D721Med (cell line): ENCODE data around the gene LTBP2.

Experiments used
- DNase-seq: peaks from one replicate; pipeline ENCODE4 v3.0.0; 2011; ENCODE audit warnings: low spot score; ENCODE audit not compliant: insufficient read length
- FAIRE-seq: peaks from 2 replicates; lab custom pipeline; 2011; peaks lifted over from hg19 to GRCh38; lab: Jason Lieb, UNC
- TF ChIP-seq, protein P1 (sequence below): IDR thresholded peaks from 2 replicates; pipeline ENCODE4 v1.5.1; 2012; ENCODE audit warnings: mild to moderate bottlenecking, control low read depth; ENCODE audit not compliant: insufficient read depth; ENCODE audit errors: missing control alignments

Gene LTBP2

GRCh38 chr14:74618078-74618952, 6.3 kb upstream of the LTBP2 start:
- TF ChIP-seq, protein P1, sequence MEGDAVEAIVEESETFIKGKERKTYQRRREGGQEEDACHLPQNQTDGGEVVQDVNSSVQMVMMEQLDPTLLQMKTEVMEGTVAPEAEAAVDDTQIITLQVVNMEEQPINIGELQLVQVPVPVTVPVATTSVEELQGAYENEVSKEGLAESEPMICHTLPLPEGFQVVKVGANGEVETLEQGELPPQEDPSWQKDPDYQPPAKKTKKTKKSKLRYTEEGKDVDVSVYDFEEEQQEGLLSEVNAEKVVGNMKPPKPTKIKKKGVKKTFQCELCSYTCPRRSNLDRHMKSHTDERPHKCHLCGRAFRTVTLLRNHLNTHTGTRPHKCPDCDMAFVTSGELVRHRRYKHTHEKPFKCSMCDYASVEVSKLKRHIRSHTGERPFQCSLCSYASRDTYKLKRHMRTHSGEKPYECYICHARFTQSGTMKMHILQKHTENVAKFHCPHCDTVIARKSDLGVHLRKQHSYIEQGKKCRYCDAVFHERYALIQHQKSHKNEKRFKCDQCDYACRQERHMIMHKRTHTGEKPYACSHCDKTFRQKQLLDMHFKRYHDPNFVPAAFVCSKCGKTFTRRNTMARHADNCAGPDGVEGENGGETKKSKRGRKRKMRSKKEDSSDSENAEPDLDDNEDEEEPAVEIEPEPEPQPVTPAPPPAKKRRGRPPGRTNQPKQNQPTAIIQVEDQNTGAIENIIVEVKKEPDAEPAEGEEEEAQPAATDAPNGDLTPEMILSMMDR: no peak
- no peak for FAIRE-seq
- no peak for DNase-seq

GRCh38 chr14:74616996-74617700, 5.1 kb upstream of the LTBP2 start:
- DNase-seq: no peak
- TF ChIP-seq, protein P1: no peak
- FAIRE-seq: no peak

DNA sequence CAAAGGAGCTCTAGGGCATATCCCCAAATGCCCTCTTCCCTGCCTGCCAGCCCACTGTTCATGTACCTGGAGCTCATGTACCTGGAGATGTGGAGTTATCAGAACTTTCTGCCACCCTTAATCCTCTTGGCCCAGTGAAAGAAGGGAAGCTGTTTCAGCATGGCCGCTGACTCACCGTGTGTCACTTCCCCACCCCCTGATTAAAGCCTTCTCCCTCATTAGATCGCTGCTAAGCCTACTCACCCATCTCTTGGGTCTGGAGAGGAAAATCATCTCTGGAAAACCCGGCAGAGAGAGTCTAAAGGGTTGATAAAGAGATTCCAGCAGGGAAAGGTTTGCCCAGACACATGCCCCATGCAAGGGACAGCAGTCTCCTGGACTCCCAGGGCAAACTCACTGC, 4.5 kb upstream of the LTBP2 start:
- TF ChIP-seq, protein P1: no peak
- no peak for FAIRE-seq
- DNase-seq: no peak

DNA sequence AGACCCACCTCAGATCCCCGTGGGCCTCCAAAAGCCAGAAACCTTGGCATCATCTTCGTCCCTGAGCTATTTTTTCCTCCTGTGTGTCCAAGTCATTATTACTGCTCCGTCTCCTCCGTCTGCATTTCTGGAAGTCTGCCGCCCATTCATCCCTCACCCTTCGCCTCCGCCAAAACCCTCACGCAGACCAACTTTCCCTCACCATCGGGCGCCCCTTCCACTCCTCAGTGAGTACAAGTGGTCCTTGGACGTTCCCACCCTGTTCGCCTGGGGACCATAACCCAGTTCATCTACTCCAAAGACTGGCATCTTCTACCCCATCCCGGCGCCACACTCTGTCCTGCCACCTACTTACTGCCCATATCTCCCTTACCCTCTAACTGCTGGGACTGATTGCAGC, 3.7 kb upstream of the LTBP2 start:
- TF ChIP-seq, protein P1: no peak
- no peak for FAIRE-seq
- DNase-seq: no peak

- no peak for FAIRE-seq
- no peak for DNase-seq
- TF ChIP-seq, protein P1: no peak
Observed at GRCh38 chr14:74614508-74615495, 2.8 kb upstream of the LTBP2 start.

- DNase-seq: no peak
- TF ChIP-seq, protein P1: no peak
- FAIRE-seq: no peak
Observed at GRCh38 chr14:74613211-74613914, 1.3 kb upstream of the LTBP2 start.
